NCI-H524 (cell line): ENCODE measurements around the gene USP30.
"Not testable (repeated sequence)": the region's sequence is repeated elsewhere in the genome, so short reads cannot be mapped to it uniquely, and the experiment has no call there.

Experiments
- DNase-seq, 2 experiments: peaks; one replicate each; lab custom pipeline; 2025; lab: John Stamatoyannopoulos, UW

The USP30 gene

DNA sequence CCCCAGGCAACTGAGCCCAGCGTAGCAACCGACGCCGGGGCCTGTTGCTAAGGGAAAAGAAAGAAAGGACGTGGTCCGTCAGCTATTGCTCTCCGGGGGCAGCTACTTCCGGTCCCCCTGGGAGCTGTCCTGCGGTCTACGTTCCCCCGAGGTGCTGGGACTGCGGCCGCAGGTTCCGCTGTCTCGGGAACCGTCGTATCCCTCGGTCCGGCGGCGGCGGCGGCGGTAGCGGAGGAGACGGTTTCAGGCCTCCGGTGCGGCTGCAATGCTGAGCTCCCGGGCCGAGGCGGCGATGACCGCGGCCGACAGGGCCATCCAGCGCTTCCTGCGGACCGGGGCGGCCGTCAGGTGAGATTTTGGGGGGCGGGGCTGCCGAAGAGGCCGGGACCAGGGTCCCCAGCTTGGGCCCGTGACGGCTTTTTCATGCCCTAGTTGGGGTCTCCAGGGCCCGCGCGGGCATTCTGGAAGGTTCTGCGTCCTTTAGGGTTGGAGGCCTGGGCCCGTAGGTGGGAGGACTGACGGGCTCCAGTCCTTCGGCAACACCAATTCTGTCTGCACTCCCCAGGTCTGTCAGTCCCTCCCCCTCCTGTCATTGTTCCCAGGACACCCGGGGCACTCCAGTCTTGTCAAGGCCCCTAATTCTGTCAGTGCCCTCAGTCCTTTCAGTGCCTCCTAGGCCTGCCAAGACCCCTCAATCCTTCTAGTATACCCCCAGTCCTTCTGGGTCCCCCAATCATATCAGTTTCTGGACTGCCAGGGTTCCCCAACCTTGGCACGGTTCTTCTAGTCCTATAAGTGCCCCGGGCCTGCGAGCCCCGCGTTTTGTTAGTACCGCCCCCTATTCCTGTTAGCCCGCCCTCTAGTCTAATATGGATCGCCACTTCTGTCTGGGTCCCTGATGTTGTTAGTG is at the start of gene USP30:
Gene USP30, plus strand, starts transcription at position 163 of the 910 bp plus-strand sequence. Its CDS starts 103 bp downstream, at position 266.
- peak; percentile 55 to 85 for DNase-seq

- DNase-seq = no peak
Measured at GRCh38 chr12:109004017-109004416, 48.4 kb upstream of the USP30 start.

DNA sequence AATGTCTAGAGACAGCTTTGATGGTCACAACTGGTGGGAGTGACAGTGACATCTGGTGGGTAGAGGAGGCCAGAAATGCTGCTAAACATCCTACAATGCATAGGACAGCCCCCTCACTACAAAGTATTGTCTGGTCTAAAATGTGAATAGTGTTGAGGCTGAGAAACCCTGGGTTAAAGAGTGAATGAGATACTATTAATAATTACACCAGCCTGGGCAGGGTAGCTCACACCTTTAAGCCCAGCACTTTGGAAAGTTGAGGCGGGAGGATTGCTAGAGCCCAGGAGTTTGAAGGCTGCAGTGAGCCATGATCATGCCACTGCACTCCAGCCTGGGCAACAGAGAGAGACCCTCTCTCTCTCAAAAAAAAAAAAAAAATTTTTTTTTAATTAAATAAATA is 42.6 kb upstream of the USP30 start:
- DNase-seq = no peak

DNA sequence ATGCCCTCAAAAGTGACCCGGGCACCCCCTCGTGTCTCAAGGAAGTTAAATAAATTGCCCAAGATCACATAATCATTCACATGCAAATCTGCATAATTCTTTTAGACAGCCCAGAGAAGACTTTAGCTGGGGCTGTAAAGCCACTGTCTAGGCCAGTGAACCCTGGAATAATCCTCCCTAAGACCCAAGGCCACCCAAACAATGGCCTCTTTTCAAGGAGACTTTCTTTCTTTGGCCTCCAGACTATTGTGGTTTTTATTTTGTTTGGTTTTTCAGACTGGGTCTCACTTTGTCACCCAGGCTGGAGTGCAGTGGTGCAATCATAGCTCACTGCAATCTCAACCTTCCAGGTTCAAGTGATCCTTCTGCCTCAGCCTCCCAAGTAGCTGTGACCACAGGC is 42.1 kb upstream of the USP30 start:
- no peak for DNase-seq

- no peak for DNase-seq
Measured at GRCh38 chr12:109014984-109015765, 37.2 kb upstream of the USP30 start.

DNA sequence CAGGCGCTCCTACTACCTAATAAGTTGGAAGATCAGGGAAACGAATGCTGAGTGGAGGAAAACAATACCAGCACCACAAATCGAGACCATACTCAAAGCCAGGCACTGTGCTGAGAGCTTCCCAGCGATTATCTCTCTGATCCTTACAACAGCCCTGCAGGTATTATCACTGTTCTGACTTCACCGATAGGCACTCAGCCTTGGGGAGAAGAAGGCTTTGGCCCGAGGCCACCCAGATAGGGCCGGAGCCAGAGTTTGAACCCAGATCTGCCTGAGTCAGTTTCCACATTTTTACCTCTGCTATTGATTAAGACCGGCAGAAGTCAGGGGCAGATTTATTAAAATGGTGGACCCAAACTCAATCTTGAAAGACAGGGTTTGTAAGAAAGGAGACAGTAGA is 36.4 kb upstream of the USP30 start:
- DNase-seq = no peak

GRCh38 chr12:109016978-109017377 is 35.4 kb upstream of the USP30 start:
- DNase-seq = no peak

DNA sequence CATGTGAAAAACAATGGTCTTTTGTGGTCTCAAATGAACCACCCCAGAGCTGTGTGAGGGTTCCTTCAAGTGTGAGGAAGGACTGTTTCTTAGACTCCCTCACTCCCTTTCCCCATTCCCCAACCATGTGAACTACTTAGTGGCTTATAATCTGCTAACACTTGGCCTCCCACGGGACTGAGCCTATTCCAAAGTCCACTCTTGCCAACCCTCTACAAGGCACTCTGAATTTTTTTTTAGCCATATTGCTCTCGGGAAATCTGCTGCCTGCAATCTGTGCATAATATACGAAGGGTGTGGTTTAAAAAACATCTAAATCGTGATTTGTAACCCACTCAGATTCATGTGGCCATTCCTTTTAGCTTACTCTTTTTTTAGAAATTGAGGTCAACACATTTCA is 34.1 kb upstream of the USP30 start:
- peak; percentile 71 to 92 for DNase-seq

- peak in 1 of 2 experiments; percentile 48 for DNase-seq
Measured at GRCh38 chr12:109020146-109020795, 32.1 kb upstream of the USP30 start.

GRCh38 chr12:109020796-109021380 is 31.5 kb upstream of the USP30 start, which contains the start of gene SVOP:
Gene SVOP, minus strand, starts transcription at chr12:109021068. Its CDS starts 200 bp downstream, at chr12:109020868.
- peak; percentile 84 to 91 for DNase-seq

DNA sequence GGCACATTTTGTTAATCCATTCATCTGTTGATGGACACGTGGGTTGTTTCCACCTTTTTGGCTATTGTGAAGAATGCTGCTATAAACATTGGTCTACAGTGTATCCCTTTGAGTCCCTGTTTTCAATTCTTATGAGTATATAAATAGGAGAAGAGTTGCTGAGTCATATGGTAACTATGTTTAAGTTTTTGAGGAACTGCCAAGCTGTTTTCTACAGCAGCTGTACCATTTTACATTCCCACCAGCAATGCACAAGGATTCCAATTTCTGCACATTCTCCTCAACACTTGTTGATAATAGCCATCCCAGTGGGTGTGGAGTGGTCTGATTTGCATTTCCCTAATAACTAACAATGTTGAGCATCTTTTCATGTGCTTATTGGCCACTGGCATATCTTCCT is 24.6 kb upstream of the USP30 start:
- DNase-seq = no peak

GRCh38 chr12:109028624-109029023 is 23.8 kb upstream of the USP30 start:
- not testable (repeated sequence) for DNase-seq

- no peak for DNase-seq
Measured at GRCh38 chr12:109029411-109029810, 23.0 kb upstream of the USP30 start.

DNA sequence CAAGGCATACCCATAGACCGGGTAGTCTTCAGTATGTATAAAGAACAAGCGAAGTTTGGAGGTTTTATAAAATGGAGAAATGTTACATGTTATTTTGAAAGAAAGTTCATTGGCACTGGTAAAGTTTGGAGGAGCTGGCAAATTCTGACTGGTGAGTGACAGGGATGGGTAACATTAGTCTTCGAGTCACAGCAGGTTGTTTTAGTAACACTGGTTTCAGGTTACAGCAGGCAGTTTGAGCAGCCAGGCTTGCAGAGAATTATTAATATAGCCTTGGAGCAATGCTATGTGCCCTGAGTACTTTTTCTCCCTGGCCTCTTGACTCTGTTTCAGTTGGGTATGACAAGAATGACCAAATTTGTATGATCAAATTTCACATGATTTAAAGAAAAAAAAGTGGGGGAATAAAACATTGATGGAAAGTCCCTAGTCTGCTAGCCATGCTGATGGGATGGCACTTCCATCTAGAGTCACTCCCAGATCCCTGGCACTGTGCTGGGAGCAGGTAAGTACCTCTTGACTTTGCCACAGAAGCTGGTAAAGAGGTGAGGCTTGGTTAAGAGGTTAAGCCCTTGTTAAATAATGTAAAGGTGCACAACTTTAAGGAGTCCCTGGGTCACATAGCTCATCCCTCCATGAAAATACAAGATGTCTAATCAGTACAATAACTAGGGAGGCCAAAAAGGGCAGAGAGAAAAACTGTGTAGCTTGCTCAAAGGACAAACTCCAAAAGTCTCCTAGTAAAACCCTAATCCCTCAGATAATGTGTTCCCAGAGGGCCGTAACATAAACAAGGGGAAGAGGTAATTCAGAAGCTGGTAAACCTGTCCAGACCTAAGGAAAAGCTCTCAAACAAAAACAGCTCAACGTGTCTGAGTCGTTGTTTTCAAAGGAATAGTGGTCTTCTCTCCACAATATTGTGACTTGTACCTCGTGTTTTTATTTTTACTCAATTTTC is 18.9 kb upstream of the USP30 start:
- peak in 1 of 2 experiments; percentile 9 for DNase-seq

DNA sequence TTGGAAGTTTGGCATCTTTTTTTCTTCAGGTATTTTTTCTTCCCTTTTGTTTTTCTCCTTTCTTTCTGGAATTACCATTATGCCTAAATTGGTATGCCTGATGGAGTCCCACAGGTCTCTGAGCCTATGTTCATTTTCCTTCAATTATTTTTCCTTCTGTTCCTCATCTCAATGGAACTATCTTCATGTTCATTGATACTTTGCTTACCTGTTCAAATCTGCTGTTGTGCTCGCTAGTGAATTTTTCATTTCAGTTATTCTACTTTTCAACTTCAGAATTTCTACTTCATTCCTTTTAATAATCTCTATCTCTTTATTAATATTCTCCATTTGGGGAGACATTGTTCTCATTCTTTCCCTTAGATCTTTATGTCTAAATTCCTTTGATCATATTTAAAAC is 15.4 kb upstream of the USP30 start:
- no peak for DNase-seq

DNA sequence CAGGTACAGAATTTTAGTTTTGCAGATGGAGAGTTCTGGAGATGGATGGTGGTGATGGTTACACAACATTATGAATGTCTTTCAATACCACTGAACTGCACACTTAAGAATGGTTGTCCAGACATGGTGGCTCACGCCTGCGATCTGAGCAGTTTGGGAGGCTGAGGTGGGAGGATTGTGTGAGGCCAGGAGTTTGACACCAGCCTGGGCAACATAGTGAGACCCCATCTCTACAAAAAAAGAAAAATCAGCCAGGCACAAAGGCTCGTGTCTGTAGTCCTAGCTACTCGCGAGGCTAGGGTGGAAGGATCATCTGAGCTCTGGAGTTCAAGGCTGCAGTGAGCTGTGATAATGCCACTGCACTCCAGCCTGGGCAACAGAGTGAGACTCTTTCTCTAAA is 8.1 kb upstream of the USP30 start:
- no peak for DNase-seq

DNA sequence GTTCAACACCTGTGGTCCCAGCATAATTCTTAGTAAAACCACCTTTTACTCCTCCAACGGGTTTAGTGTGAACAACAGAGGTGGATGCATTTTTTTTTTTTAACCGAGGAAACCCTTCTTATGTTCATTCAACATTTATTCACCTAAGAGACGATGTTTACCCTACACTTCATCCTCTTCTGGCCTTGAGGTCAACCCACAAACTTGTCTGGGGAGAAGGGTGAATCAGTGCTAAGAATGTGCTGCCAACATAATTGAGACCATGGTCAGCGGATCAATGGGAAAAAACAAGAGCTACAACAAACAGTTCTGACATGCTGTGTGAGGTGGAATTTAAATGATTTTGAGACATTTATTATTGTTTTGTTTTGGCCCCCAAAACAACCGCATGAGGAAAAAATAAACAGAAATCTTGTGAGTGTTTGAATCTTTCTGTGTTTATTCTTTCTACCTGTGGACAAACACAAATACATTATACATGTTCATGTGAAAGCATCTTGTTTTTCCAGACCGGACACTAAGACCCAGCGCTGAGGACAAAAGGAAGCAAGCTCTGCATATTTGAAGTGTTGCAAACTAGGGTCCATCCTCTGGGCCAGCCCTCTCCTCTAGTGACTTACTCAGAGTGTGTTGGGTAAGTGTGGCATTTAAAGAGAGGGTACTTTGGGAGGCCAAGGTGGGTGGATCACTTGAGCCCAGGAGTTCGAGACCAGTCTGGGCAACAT is 5.1 kb upstream of the USP30 start:
- no peak for DNase-seq

- DNase-seq = not testable (repeated sequence)
Measured at GRCh38 chr12:109048706-109049105, 3.7 kb upstream of the USP30 start.

- not testable (repeated sequence) for DNase-seq
Measured at GRCh38 chr12:109049794-109050193, 2.6 kb upstream of the USP30 start.

DNA sequence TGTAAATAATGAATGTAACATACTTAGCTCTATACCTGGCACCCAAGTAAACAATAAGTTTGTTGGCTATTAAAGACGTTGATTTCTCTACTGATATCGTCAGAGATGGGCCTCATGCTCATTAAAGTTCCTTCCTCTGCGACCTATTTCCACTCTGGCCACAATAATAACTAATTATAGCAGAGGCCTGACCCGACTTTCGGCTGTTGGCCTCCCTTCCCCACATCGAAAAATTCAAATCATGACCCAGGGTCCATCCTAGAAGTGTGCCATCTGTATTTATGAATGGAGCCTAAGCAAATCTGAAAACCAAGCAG is 321 bp upstream of the USP30 start:
- DNase-seq = no peak
